ENCODE measurements around the gene IL18BP.

IL18BP gene

GRCh38 chr11:71998649-71999310, at the start of gene IL18BP:
Gene IL18BP, plus strand, starts transcription at chr11:71998909. Its CDS starts 1,076 bp downstream, at chr11:71999985.
- Mint-ChIP-seq H3K27me3 (no peaks in the 10 kb centered on the region), H3K36me3 (peaks cover 5% of the 10 kb centered on the region), H3K4me1 (peaks cover 37% of the 10 kb centered on the region), H3K27ac (peak within 1 kb of the TSS; percentile 97), H3K4me3 (peak within 1 kb of the TSS; percentile 93), H3K9me3 (no peaks in the 10 kb centered on the region)

- no peaks in the 10 kb centered on the region for H3K9me3 Mint-ChIP-seq
- peaks cover 26% of the 10 kb centered on the region for H3K4me1 Mint-ChIP-seq
- H3K36me3 Mint-ChIP-seq = peaks cover 1% of the 10 kb centered on the region
- no peak overlapping the region for H3K4me3 Mint-ChIP-seq
- H3K27ac Mint-ChIP-seq = no peak overlapping the region
- H3K27me3 Mint-ChIP-seq = no peaks in the 10 kb centered on the region
Observed at GRCh38 chr11:71949034-71949433, 49.7 kb upstream of the IL18BP start.

- Mint-ChIP-seq H3K4me1 (peaks cover 35% of the 10 kb centered on the region), H3K4me3 (no peak overlapping the region), H3K27me3 (no peaks in the 10 kb centered on the region), H3K9me3 (no peaks in the 10 kb centered on the region), H3K36me3 (peaks cover 1% of the 10 kb centered on the region), H3K27ac (no peak overlapping the region)
Observed at GRCh38 chr11:71951741-71952310, 46.9 kb upstream of the IL18BP start.

- Mint-ChIP-seq H3K9me3 (no peaks in the 10 kb centered on the region), H3K27me3 (no peaks in the 10 kb centered on the region), H3K27ac (no peak overlapping the region), H3K4me3 (no peak overlapping the region), H3K36me3 (peaks cover 4% of the 10 kb centered on the region), H3K4me1 (peaks cover 32% of the 10 kb centered on the region)
Observed at GRCh38 chr11:71955898-71956456, 42.7 kb upstream of the IL18BP start.

- H3K4me1 Mint-ChIP-seq = peaks cover 14% of the 10 kb centered on the region
- peaks cover 7% of the 10 kb centered on the region for H3K36me3 Mint-ChIP-seq
- H3K4me3 Mint-ChIP-seq = peak overlapping the region; percentile 66
- H3K9me3 Mint-ChIP-seq = no peaks in the 10 kb centered on the region
- H3K27ac Mint-ChIP-seq = peak overlapping the region; percentile 73
- no peaks in the 10 kb centered on the region for H3K27me3 Mint-ChIP-seq
Observed at GRCh38 chr11:71962428-71963038, 36.2 kb upstream of the IL18BP start.

- peaks cover 12% of the 10 kb centered on the region for H3K4me1 Mint-ChIP-seq
- H3K27me3 Mint-ChIP-seq = no peaks in the 10 kb centered on the region
- H3K4me3 Mint-ChIP-seq = no peak overlapping the region
- H3K9me3 Mint-ChIP-seq = no peaks in the 10 kb centered on the region
- no peak overlapping the region for H3K27ac Mint-ChIP-seq
- H3K36me3 Mint-ChIP-seq = peaks cover 10% of the 10 kb centered on the region
Observed at GRCh38 chr11:71963468-71963867, 35.2 kb upstream of the IL18BP start.

GRCh38 chr11:71964641-71965040, 34.1 kb upstream of the IL18BP start:
- no peak overlapping the region for H3K4me3 Mint-ChIP-seq
- H3K27me3 Mint-ChIP-seq = no peaks in the 10 kb centered on the region
- no peaks in the 10 kb centered on the region for H3K9me3 Mint-ChIP-seq
- no peak overlapping the region for H3K27ac Mint-ChIP-seq
- peaks cover 12% of the 10 kb centered on the region for H3K4me1 Mint-ChIP-seq
- peaks cover 10% of the 10 kb centered on the region for H3K36me3 Mint-ChIP-seq

- peaks cover 7% of the 10 kb centered on the region for H3K36me3 Mint-ChIP-seq
- no peak overlapping the region for H3K4me3 Mint-ChIP-seq
- no peak overlapping the region for H3K27ac Mint-ChIP-seq
- H3K27me3 Mint-ChIP-seq = no peaks in the 10 kb centered on the region
- H3K4me1 Mint-ChIP-seq = no peaks in the 10 kb centered on the region
- H3K9me3 Mint-ChIP-seq = no peaks in the 10 kb centered on the region
Observed at GRCh38 chr11:71971680-71972079, 27.0 kb upstream of the IL18BP start.

GRCh38 chr11:71976551-71976950, 22.2 kb upstream of the IL18BP start:
- Mint-ChIP-seq H3K27ac (no peak overlapping the region), H3K4me3 (no peak overlapping the region), H3K27me3 (no peaks in the 10 kb centered on the region), H3K9me3 (no peaks in the 10 kb centered on the region), H3K4me1 (no peaks in the 10 kb centered on the region), H3K36me3 (peaks cover 8% of the 10 kb centered on the region)

GRCh38 chr11:71977090-71977489, 21.6 kb upstream of the IL18BP start:
- Mint-ChIP-seq H3K27me3 (no peaks in the 10 kb centered on the region), H3K4me1 (no peaks in the 10 kb centered on the region), H3K9me3 (no peaks in the 10 kb centered on the region), H3K36me3 (peaks cover 8% of the 10 kb centered on the region), H3K4me3 (no peak overlapping the region), H3K27ac (no peak overlapping the region)

- H3K9me3 Mint-ChIP-seq = no peaks in the 10 kb centered on the region
- peaks cover 11% of the 10 kb centered on the region for H3K36me3 Mint-ChIP-seq
- no peaks in the 10 kb centered on the region for H3K27me3 Mint-ChIP-seq
- H3K4me1 Mint-ChIP-seq = no peaks in the 10 kb centered on the region
- no peak overlapping the region for H3K4me3 Mint-ChIP-seq
- H3K27ac Mint-ChIP-seq = no peak overlapping the region
Observed at GRCh38 chr11:71977743-71978418, 20.8 kb upstream of the IL18BP start.

GRCh38 chr11:71979094-71979493, 19.6 kb upstream of the IL18BP start:
- peaks cover 11% of the 10 kb centered on the region for H3K36me3 Mint-ChIP-seq
- no peak overlapping the region for H3K27ac Mint-ChIP-seq
- H3K4me3 Mint-ChIP-seq = no peak overlapping the region
- H3K9me3 Mint-ChIP-seq = no peaks in the 10 kb centered on the region
- no peaks in the 10 kb centered on the region for H3K27me3 Mint-ChIP-seq
- no peaks in the 10 kb centered on the region for H3K4me1 Mint-ChIP-seq

- no peaks in the 10 kb centered on the region for H3K27me3 Mint-ChIP-seq
- peaks cover 10% of the 10 kb centered on the region for H3K36me3 Mint-ChIP-seq
- H3K4me3 Mint-ChIP-seq = no peak overlapping the region
- no peak overlapping the region for H3K27ac Mint-ChIP-seq
- H3K4me1 Mint-ChIP-seq = no peaks in the 10 kb centered on the region
- no peaks in the 10 kb centered on the region for H3K9me3 Mint-ChIP-seq
Observed at GRCh38 chr11:71979602-71980001, 19.1 kb upstream of the IL18BP start.

GRCh38 chr11:71986131-71986530, 12.6 kb upstream of the IL18BP start:
- no peak overlapping the region for H3K4me3 Mint-ChIP-seq
- no peaks in the 10 kb centered on the region for H3K4me1 Mint-ChIP-seq
- peaks cover 11% of the 10 kb centered on the region for H3K36me3 Mint-ChIP-seq
- peak overlapping the region; percentile 36 for H3K27ac Mint-ChIP-seq
- H3K27me3 Mint-ChIP-seq = no peaks in the 10 kb centered on the region
- no peaks in the 10 kb centered on the region for H3K9me3 Mint-ChIP-seq

- Mint-ChIP-seq H3K36me3 (peaks cover 10% of the 10 kb centered on the region), H3K27ac (no peak overlapping the region), H3K4me3 (no peak overlapping the region), H3K4me1 (no peaks in the 10 kb centered on the region), H3K9me3 (no peaks in the 10 kb centered on the region), H3K27me3 (no peaks in the 10 kb centered on the region)
Observed at GRCh38 chr11:71987521-71987920, 11.2 kb upstream of the IL18BP start.

GRCh38 chr11:71988050-71988449, 10.7 kb upstream of the IL18BP start:
- H3K27me3 Mint-ChIP-seq = no peaks in the 10 kb centered on the region

More at GRCh38 chr11:71988050-71988449, 10.7 kb upstream of the IL18BP start:
- no peaks in the 10 kb centered on the region for H3K9me3 Mint-ChIP-seq
- no peak overlapping the region for H3K4me3 Mint-ChIP-seq
- H3K36me3 Mint-ChIP-seq = peaks cover 10% of the 10 kb centered on the region
- H3K4me1 Mint-ChIP-seq = no peaks in the 10 kb centered on the region
- H3K27ac Mint-ChIP-seq = no peak overlapping the region

Measured in activated naive CD4-positive, alpha-beta T cell treated with anti-CD3 and anti-CD28 coated beads, Interleukin-2, amount 50 U/mL, for 24 hours (primary cell).